Endothelial cell (in vitro differentiated cells): ENCODE data around the gene MMP7. TPM values are rescaled to one million over a fixed set of nuclear protein-coding genes. Genes with fewer than 3 reads are reported as not detected.

Experiments
- DNase-seq: peaks from one replicate; pipeline ENCODE4 v3.0.0; 2021; ENCODE audit warnings: low spot score
- H3K27ac Mint-ChIP-seq: one replicate; pipeline ENCODE4 v1.8.0; 2021; ENCODE audit warnings: mixed read lengths, inconsistent platforms; ENCODE audit not compliant: unreplicated experiment
- H3K27me3 Mint-ChIP-seq: one replicate; pipeline ENCODE4 v1.8.0; 2021; ENCODE audit warnings: mild to moderate bottlenecking, moderate library complexity, mixed read lengths, inconsistent platforms; ENCODE audit not compliant: unreplicated experiment
- H3K36me3 Mint-ChIP-seq: one replicate; pipeline ENCODE4 v1.8.0; 2021; ENCODE audit warnings: mild to moderate bottlenecking, low read depth, mixed read lengths, inconsistent platforms; ENCODE audit not compliant: unreplicated experiment
- H3K4me1 Mint-ChIP-seq: one replicate; pipeline ENCODE4 v1.8.0; 2021; ENCODE audit warnings: mild to moderate bottlenecking, mixed read lengths, inconsistent platforms; ENCODE audit not compliant: unreplicated experiment
- H3K4me3 Mint-ChIP-seq: one replicate; pipeline ENCODE4 v1.8.0; 2021; ENCODE audit warnings: mild to moderate bottlenecking, mixed read lengths, inconsistent platforms; ENCODE audit not compliant: unreplicated experiment
- H3K9me3 Mint-ChIP-seq: one replicate; pipeline ENCODE4 v1.8.0; 2021; ENCODE audit warnings: mixed read lengths, inconsistent platforms; ENCODE audit not compliant: unreplicated experiment
- CTCF ChIP-seq: fragments of 200-600 bp; sonication (generic); IDR thresholded peaks from one replicate; pipeline ENCODE4 v1.5.0; 2021; ENCODE audit warnings: antibody characterized with exemption; ENCODE audit not compliant: unreplicated experiment
- total RNA-seq: library from RNA; stranded (reverse); fragmentation: NEBNext Ultra II Directional; extraction: Animal tissue kit (Norgen Biotek cat#: 25700); gene quantifications from one replicate; pipeline ENCODE4 v1.2.1, GENCODE V29; 2021; ENCODE audit not compliant: unreplicated experiment

MMP7 gene
- total RNA-seq, 1 donor from 2014 or later = not detected

DNA sequence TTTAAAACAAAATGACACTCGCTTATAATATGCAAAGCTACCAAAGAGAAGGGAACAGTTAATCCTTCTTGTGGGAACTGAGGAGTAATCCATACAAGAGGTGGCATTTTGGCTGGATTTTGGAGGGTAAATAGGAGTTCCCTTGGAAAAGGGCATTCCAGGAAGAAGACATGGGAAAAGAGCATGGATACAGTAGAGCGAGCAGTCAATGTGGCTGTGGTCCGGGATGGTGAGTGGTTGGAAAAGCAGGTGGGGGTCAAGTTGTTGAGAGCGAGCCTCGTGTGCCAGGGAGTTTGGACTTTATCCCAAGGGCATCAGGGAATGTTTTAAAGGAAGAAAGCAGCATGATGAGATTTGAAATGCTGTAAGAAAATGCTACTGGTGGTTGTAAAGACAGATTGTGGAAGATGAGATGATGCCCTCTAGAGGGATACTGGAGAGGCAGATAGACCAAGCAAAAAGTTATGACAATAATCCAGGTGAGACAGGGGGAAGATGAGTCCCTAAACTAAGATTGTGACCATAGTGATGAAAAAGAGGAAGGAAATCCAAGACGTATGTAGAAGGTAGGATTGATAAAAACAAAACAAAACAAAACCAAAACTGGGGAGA is 3.8 kb upstream of the MMP7 start:
- Mint-ChIP-seq H3K27ac (no peak overlapping the region), H3K4me1 (peaks cover 4% of the 10 kb centered on the region), H3K4me3 (no peak overlapping the region), H3K36me3 (no peaks in the 10 kb centered on the region), H3K9me3 (no peaks in the 10 kb centered on the region), H3K27me3 (no peaks in the 10 kb centered on the region)
- DNase-seq = no peak
- TF ChIP-seq CTCF = no peak

GRCh38 chr11:102528618-102529017 is 1.9 kb downstream of the MMP7 start:
- no peaks in the 10 kb centered on the region for H3K27me3 Mint-ChIP-seq
- no peaks in the 10 kb centered on the region for H3K9me3 Mint-ChIP-seq
- DNase-seq = no peak
- no peak overlapping the region for H3K4me3 Mint-ChIP-seq
- H3K4me1 Mint-ChIP-seq = peaks cover 2% of the 10 kb centered on the region
- TF ChIP-seq CTCF = no peak
- H3K27ac Mint-ChIP-seq = no peak overlapping the region
- H3K36me3 Mint-ChIP-seq = no peaks in the 10 kb centered on the region

GRCh38 chr11:102527684-102528083 is 2.9 kb downstream of the MMP7 start:
- Mint-ChIP-seq H3K4me1 (peaks cover 2% of the 10 kb centered on the region), H3K36me3 (no peaks in the 10 kb centered on the region), H3K9me3 (no peaks in the 10 kb centered on the region), H3K27me3 (no peaks in the 10 kb centered on the region), H3K27ac (no peak overlapping the region), H3K4me3 (no peak overlapping the region)
- no peak for TF ChIP-seq CTCF
- no peak for DNase-seq

DNA sequence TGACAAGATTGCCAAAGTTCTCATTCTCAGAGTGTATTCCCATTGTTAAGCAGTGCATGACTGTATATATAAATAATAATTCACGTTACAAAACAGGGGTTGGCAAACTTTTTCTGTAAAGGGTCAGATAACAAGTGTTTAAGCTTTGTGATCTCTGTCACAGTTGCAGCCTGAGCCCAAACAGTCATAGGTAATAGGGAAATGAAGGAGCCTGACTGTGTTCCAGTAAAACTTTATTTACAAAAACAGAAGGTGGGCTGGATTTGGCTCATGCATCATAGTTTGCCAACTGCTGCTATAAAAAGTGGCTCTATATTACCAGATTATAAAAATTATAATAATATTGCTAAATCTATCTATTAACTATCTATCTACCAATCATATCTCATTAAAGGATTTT is 3.5 kb downstream of the MMP7 start:
- H3K9me3 Mint-ChIP-seq = no peaks in the 10 kb centered on the region
- H3K27ac Mint-ChIP-seq = no peak overlapping the region
- H3K4me3 Mint-ChIP-seq = no peak overlapping the region
- no peak for DNase-seq
- no peaks in the 10 kb centered on the region for H3K27me3 Mint-ChIP-seq
- TF ChIP-seq CTCF = no peak
- H3K36me3 Mint-ChIP-seq = no peaks in the 10 kb centered on the region
- H3K4me1 Mint-ChIP-seq = peaks cover 2% of the 10 kb centered on the region

GRCh38 chr11:102523887-102524286 is 6.7 kb downstream of the MMP7 start:
- DNase-seq = no peak
- H3K27me3 Mint-ChIP-seq = peaks cover 3% of the 10 kb centered on the region
- TF ChIP-seq CTCF = no peak

More at GRCh38 chr11:102523887-102524286, 6.7 kb downstream of the MMP7 start:
- Mint-ChIP-seq H3K36me3 (no peaks in the 10 kb centered on the region), H3K9me3 (no peaks in the 10 kb centered on the region), H3K27ac (no peak overlapping the region), H3K4me3 (no peak overlapping the region), H3K4me1 (peaks cover 2% of the 10 kb centered on the region)
